IPS-NIHi7 (cell line): ENCODE data around the gene ITPR1.

Experiments used
- DNase-seq: peaks from one replicate; pipeline ENCODE4 v3.0.0; 2012; ENCODE audit warnings: mixed read lengths; ENCODE audit errors: extremely low spot score

The ITPR1 gene

GRCh38 chr3:4808637-4809036 lies 315.5 kb downstream of the ITPR1 start:
- DNase-seq: no peak

- no peak for DNase-seq
Measured at GRCh38 chr3:4809922-4810321, 316.8 kb downstream of the ITPR1 start.

DNA sequence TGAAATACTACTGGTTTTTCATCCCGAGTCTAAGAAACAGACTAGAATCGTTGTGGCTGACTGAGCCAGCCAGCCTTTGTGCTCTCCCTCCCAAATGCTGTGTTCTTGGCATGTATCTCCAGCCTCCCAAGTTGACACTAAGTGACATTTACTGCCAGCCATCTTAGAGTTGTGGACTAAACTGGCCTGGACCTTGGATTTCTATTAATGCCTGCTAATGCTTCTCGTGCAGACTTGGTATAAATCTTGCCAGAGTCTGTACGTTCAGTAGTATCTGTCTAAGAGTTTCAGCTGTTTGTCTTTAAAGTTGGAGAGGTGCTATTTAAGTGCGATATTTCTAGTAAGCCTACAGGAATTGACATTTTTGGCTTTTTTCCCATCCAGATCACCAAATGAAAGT lies 319.4 kb downstream of the ITPR1 start:
- no peak for DNase-seq

GRCh38 chr3:4813909-4814304 lies 320.8 kb downstream of the ITPR1 start:
- DNase-seq: no peak

DNA sequence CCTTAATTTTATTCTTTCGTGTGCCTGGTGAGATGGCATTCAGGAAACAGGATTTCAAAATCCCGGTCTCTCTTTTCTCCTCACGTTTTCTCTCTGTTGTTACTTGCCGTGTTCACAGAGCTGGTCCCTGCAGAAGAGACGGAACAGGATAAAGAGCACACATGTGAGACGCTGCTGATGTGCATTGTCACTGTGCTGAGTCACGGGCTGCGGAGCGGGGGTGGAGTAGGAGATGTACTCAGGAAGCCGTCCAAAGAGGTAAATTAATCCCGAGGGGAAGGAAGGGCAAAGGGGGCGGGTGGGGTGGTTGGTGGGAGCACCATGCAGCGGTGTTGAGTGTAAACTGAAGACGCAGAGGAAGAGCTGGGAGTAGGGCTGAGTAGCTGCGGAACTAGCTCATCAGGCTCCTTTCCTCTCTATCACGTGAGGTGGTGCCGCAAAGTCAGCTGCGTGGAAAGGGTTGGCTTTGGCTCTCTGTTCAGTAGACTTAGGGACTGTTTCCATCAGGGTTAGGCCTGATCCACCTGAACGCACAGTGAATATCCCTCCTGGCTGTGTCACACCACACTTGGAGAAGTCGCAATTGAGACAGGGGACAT lies 321.3 kb downstream of the ITPR1 start:
- DNase-seq: no peak

DNA sequence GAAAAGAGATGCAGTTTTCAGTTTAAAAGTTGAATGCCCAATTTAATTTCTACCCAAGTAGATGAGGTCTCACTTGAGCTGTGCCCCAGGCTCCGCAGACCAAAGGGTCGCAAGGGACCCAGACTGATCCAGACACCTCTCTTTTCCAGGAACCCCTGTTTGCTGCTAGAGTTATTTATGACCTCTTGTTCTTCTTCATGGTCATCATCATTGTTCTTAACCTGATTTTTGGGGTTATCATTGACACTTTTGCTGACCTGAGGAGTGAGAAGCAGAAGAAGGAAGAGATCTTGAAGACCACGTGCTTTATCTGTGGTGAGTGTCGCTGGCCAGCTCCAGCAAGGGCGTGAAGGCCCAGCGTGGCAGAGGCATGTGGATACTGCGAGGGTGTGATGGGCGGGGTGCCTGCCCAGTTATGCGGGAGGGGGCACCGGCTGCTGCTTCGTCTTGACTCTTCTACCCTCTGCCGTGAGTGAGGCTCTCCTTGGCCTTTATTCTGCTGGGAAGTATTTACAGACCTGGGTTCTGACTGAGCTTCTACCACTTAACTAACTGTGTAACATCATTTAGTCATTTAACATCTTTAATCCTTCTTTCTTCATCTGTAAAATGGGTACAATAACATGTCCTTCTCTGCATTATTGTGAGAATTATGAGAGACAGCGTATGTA lies 321.9 kb downstream of the ITPR1 start:
- no peak for DNase-seq

- DNase-seq: no peak
Measured at GRCh38 chr3:4816306-4816705, 323.2 kb downstream of the ITPR1 start.

- DNase-seq: no peak
Measured at GRCh38 chr3:4816718-4817117, 323.6 kb downstream of the ITPR1 start.

- DNase-seq: no peak
Measured at GRCh38 chr3:4817128-4817527, 324.0 kb downstream of the ITPR1 start.

GRCh38 chr3:4818164-4818563 lies 325.0 kb downstream of the ITPR1 start:
- no peak for DNase-seq

DNA sequence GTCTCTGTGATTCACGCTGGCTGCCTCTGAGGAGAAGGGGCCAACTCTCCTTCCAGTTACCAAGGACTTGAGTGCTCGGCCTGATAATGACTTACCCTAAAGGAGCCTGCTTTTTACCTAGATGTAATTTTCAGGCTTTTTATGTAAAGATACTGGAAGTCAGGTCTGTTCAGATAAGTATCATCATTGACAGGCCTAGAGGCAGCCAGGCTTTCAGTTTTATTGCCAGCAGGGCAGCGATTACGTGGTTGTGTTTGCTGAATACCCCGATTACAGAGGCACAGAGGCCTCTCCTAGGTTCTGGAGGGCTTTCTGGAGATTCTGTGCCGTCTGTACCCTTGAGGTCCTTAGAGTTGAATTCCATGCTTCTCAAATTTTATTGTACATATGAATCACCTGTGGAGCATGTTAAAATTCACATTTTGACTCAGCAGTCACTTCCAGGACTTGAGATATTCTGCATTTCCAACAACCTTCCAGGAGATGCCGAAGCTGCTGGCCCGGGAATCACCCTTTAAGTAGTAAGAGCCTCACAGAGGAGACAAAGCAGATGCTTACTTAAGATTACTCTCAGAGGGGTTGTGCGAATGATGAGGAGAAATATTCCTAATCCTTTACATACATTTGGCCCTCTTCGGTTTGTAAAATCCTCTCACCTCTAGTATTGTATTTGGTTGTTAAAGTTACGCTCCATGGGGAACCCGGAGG lies 326.0 kb downstream of the ITPR1 start:
- DNase-seq: no peak

GRCh38 chr3:4819746-4820145 lies 326.6 kb downstream of the ITPR1 start:
- DNase-seq: no peak

DNA sequence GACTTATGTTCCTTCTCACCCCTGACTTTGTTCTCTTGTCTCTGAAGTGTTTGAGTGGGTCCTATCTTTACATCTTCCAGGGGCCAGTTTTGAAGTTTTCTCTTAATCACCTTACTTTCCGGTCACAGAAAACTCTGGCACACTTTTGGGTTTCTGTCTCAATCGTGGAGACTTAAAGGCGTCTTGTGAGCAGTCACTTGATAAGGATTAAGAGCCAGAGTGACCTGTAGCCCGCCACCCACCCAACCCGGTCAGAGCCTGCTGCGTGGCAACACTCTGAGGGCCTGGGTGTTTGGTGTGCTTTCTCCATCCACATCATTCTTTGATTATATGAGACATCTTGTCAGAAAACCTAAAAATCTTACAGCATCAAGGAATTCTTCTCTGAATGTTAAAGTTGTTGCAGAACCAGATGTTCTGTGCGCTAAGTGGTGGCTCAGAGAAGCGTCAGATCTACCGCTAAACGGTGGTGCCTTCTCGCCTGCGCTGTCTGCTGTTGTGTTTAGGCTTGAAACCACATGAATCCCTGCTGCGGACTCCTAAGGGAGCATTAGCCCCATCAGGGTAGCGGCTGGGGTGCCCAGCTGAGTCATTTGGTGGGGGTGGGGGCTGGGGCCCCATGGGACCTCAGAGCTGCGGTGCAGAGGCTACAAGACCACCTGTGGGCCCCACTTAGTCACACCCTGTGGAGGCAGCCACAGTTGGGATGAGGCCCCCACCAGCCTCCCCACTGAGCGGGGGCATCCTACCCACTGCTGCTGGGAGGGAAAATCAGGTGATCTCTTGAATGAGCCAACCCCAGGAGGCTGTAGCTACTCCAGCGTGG lies 327.4 kb downstream of the ITPR1 start:
- DNase-seq: no peak

- no peak for DNase-seq
Measured at GRCh38 chr3:4821338-4821737, 328.2 kb downstream of the ITPR1 start.

GRCh38 chr3:4821975-4822374 lies 328.8 kb downstream of the ITPR1 start:
- no peak for DNase-seq

- DNase-seq: no peak
Measured at GRCh38 chr3:4822568-4822967, 329.4 kb downstream of the ITPR1 start.

- DNase-seq: no peak
Measured at GRCh38 chr3:4823385-4823784, 330.2 kb downstream of the ITPR1 start.

DNA sequence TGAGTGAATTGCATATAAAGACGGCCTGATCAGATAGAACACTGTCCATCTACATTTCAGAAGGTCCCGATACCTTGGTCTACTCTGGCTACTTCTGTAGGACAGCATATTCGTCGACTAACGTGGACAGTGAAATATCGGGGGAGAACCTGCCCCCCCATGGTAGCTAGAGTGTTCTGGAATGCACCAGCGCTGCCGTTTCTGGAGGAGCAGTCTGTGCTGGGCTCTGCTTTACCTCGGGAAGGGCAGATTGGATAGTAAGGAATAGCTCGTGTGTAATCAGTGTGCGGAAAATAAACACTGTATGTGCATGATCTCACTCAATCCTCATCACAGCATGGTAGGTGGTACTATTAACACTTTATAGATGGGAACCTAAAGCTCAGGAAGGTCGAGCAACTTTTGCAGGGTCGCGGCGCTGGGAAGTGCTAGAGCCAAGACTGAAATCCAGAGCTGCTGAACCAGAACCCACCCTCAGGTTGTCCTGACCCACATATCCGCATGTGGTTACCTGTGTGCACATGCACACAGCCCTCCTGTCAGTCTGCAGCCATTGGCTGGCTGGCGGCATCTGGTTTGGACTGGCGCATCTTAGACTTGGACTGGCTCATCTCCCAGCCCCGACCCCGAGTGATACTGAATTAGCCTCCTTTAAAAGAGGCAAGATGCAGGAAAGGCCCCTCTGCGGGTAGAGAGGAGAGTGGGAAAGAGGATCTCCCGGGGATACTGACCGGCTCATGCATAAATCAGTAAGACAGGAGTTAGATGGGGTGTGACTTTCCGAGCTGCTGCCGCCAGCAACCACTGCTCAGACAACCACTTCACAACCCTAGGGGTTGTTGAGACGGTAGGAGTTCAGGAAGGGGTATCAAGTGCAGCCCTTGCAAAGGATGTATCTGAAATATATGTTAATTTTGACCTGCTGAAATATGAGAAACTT lies 331.1 kb downstream of the ITPR1 start:
- no peak for DNase-seq

- DNase-seq: no peak
Measured at GRCh38 chr3:4824926-4825325, 331.8 kb downstream of the ITPR1 start.

DNA sequence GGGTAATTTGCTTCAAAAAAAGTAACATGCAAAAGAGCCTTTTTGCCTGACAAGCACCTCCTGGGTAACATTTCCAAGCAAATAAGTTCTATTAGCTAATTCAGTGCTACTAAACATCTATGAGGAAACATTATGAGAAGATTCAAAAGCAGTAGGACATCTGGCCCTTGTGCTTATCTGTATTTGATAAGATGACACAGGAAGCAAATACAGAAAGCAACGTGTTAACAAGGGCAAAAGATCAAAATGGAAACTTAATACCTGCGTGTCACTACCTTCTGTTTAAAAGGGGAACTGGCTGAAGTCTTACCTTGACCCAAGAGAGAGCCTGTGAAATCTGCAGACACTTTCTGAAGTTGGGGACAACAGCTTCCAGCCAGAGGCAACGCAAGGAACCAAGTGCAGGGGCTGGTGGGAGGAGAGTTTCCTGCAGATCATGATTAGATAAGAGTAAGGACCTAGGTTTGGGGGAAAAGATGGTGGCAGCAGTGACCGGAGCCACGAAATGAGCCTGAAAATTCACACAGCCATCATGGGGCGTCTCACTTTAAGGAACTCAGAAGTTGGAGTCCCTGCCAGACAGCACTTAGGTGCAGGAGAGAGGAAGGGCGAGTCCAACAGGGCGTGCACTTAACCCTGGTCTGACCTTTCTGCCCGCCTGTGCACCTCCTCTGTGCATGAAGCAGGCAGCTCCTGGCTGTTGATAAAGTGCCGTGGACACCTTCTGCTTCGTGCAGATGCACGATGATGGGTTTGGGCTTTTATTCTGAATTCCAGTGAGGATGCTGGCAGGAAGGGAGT lies 332.5 kb downstream of the ITPR1 start:
- DNase-seq: no peak
